ENCODE measurements around the gene OPN1SW.

Gene OPN1SW

GRCh38 chr7:128807191-128807590 is 31.6 kb upstream of the OPN1SW start:
- peaks cover 42% of the 10 kb centered on the region for H3K36me3 Mint-ChIP-seq (ENCODE audit: low read depth)

GRCh38 chr7:128805225-128805624 is 29.6 kb upstream of the OPN1SW start:
- TF ChIP-seq CTCF (IDR thresholded peaks at IDR 0.05; ENCODE audit: unreplicated experiment in 3 of 3), result no peak
- H3K9me3 Mint-ChIP-seq, result no peaks in the 10 kb centered on the region
- no peak overlapping the region for H3K27ac Mint-ChIP-seq

More at GRCh38 chr7:128807191-128807590, 31.6 kb upstream of the OPN1SW start:
- no peaks in the 10 kb centered on the region for H3K9me3 Mint-ChIP-seq
- no peak overlapping the region for H3K27ac Mint-ChIP-seq
- H3K4me1 Mint-ChIP-seq, result peaks cover 37% of the 10 kb centered on the region
- H3K27me3 Mint-ChIP-seq (ENCODE audit: low read depth), result no peaks in the 10 kb centered on the region
- TF ChIP-seq CTCF (IDR thresholded peaks at IDR 0.05; ENCODE audit: unreplicated experiment in 3 of 3), result no peak
- no peak overlapping the region for H3K4me3 Mint-ChIP-seq

GRCh38 chr7:128804484-128804883 is 28.9 kb upstream of the OPN1SW start:
- no peak for TF ChIP-seq CTCF (IDR thresholded peaks at IDR 0.05; ENCODE audit: unreplicated experiment in 3 of 3)
- Mint-ChIP-seq H3K36me3 (ENCODE audit: low read depth) (peaks cover 52% of the 10 kb centered on the region), H3K4me1 (peaks cover 32% of the 10 kb centered on the region), H3K27ac (no peak overlapping the region), H3K4me3 (no peak overlapping the region), H3K27me3 (ENCODE audit: low read depth) (no peaks in the 10 kb centered on the region), H3K9me3 (no peaks in the 10 kb centered on the region)

More at GRCh38 chr7:128805225-128805624, 29.6 kb upstream of the OPN1SW start:
- peaks cover 55% of the 10 kb centered on the region for H3K36me3 Mint-ChIP-seq (ENCODE audit: low read depth)
- no peaks in the 10 kb centered on the region for H3K27me3 Mint-ChIP-seq (ENCODE audit: low read depth)
- H3K4me3 Mint-ChIP-seq, result no peak overlapping the region
- peaks cover 37% of the 10 kb centered on the region for H3K4me1 Mint-ChIP-seq

- Mint-ChIP-seq H3K4me1 (peaks cover 16% of the 10 kb centered on the region), H3K27ac (no peak overlapping the region), H3K27me3 (ENCODE audit: low read depth) (no peaks in the 10 kb centered on the region), H3K36me3 (ENCODE audit: low read depth) (peaks cover 48% of the 10 kb centered on the region), H3K9me3 (no peaks in the 10 kb centered on the region), H3K4me3 (no peak overlapping the region)
- no peak for TF ChIP-seq CTCF (IDR thresholded peaks at IDR 0.05; ENCODE audit: unreplicated experiment in 3 of 3)
These were observed 26.2 kb upstream of the OPN1SW start for GRCh38 chr7:128801667-128802418.

GRCh38 chr7:128801003-128801402 is 25.4 kb upstream of the OPN1SW start:
- H3K36me3 Mint-ChIP-seq (ENCODE audit: low read depth), result peaks cover 47% of the 10 kb centered on the region
- H3K27ac Mint-ChIP-seq, result no peak overlapping the region
- H3K9me3 Mint-ChIP-seq, result no peaks in the 10 kb centered on the region
- no peak for TF ChIP-seq CTCF (IDR thresholded peaks at IDR 0.05; ENCODE audit: unreplicated experiment in 3 of 3)
- peaks cover 13% of the 10 kb centered on the region for H3K4me1 Mint-ChIP-seq
- H3K4me3 Mint-ChIP-seq, result no peak overlapping the region
- no peaks in the 10 kb centered on the region for H3K27me3 Mint-ChIP-seq (ENCODE audit: low read depth)

- no peak overlapping the region for H3K4me3 Mint-ChIP-seq
- H3K9me3 Mint-ChIP-seq, result no peaks in the 10 kb centered on the region
- peaks cover 18% of the 10 kb centered on the region for H3K4me1 Mint-ChIP-seq
- no peaks in the 10 kb centered on the region for H3K27me3 Mint-ChIP-seq (ENCODE audit: low read depth)
- no peak for TF ChIP-seq CTCF (IDR thresholded peaks at IDR 0.05; ENCODE audit: unreplicated experiment in 3 of 3)
- peaks cover 48% of the 10 kb centered on the region for H3K36me3 Mint-ChIP-seq (ENCODE audit: low read depth)
- no peak overlapping the region for H3K27ac Mint-ChIP-seq
These were observed 25.0 kb upstream of the OPN1SW start for GRCh38 chr7:128800567-128800966.

All from nephron (organoid).